OCI-LY7 (cell line): ENCODE data around the gene BBS10.

Experiments used
- EZH2phosphoT487 ChIP-seq: fragments of 200-600 bp; sonication (generic); IDR thresholded peaks from 2 replicates; pipeline ENCODE4 v1.6.1; 2018; ENCODE audit warnings: low read depth, borderline replicate concordance, mild to moderate bottlenecking, mixed run types, antibody characterized with exemption, low read length, moderate library complexity, mixed read lengths
- TF ChIP-seq, protein P1 (sequence below): fragments of 200-600 bp; sonication (generic); conservative IDR thresholded peaks from 2 replicates; pipeline ENCODE4 v1.5.1; 2014; ENCODE audit warnings: mild to moderate bottlenecking, antibody characterized with exemption, low read length, moderate library complexity, mixed read lengths

DNA sequence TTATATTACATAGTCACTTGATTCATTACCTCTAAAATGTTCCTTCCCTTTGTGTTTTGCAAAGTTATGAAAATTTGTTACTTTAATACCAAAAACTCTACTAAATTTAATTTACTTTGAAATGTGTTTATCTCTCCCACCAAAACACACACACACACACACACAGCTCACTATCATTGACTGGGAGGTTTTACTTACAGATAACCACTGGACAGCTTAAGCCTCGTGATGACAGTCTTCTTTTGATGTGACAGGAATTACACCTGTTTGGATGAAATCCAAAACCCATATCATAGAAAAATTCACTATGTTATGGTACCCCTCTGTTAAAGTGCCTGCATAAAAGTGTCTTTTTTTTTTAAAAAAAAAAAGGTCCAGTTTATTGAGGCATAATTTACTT lies 15.6 kb downstream of the BBS10 start:
- TF ChIP-seq, protein P1, sequence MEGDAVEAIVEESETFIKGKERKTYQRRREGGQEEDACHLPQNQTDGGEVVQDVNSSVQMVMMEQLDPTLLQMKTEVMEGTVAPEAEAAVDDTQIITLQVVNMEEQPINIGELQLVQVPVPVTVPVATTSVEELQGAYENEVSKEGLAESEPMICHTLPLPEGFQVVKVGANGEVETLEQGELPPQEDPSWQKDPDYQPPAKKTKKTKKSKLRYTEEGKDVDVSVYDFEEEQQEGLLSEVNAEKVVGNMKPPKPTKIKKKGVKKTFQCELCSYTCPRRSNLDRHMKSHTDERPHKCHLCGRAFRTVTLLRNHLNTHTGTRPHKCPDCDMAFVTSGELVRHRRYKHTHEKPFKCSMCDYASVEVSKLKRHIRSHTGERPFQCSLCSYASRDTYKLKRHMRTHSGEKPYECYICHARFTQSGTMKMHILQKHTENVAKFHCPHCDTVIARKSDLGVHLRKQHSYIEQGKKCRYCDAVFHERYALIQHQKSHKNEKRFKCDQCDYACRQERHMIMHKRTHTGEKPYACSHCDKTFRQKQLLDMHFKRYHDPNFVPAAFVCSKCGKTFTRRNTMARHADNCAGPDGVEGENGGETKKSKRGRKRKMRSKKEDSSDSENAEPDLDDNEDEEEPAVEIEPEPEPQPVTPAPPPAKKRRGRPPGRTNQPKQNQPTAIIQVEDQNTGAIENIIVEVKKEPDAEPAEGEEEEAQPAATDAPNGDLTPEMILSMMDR, result no peak
- no peak for TF ChIP-seq EZH2phosphoT487
